Activated naive CD8-positive, alpha-beta T cell treated with anti-CD3 and anti-CD28 coated beads, Interleukin-2, amount 50 U/mL, for 16 hours (primary cell): ENCODE data around the gene TEX44.
A peak's percentile ranks its signal among the peaks of the same experiment; 100 is the strongest.
"Not testable (repeated sequence)": the region's sequence is repeated elsewhere in the genome, so short reads cannot be mapped to it uniquely, and the experiment has no call there.

Experiments
- DNase-seq: peaks from one replicate; pipeline ENCODE4 v3.0.0-alpha.2; 2020; ENCODE audit warnings: low read depth, low spot score

Gene TEX44

DNA sequence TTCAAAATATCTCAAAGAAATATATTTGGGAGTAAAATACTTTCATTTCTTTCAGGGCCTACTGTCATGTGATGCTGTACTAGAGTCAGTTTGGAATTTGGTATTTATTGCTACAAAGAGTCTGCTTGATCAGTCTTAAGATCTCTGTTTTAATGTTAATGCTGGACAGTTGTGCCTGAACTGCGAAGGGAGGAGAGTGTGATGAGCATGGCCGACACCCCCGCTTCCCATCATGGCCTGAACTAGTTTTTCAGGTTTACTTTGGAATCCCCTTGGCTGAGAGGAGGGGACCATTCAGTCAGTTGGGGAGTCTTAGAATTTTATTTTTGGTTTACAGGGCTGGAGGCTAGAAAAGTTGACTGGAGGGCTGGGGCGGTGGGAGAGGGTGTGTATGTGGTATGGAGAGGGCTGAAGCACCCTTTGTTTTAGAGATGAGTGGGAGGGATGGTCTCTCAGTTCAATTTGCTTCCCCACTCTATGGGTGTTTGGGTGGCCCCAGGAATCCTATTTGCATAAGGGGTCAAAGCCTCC lies 20.9 kb upstream of the TEX44 start:
- DNase-seq, result no peak

DNA sequence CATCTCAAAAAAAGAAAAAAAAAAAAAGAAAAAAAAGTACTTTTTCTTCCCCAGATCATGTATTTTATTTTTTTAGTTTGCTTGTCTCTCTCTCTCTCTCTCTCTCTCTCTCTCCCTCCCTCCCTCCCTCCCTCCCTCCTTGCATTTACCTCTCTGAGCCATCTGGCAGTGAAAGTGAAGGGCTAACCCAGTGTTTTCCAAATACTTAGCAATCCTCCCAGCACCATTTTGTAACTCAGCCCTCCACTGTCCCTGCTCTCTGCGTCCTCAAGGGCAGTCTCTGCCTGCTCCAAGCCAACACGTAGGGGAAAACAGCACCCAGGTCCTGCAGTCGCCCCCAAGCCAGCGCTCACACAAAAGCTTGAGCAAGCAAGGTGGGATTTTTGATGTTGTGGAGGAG lies 19.6 kb upstream of the TEX44 start:
- DNase-seq, result no peak

GRCh38 chr2:231573698-231574421 lies 18.8 kb upstream of the TEX44 start:
- no peak for DNase-seq

GRCh38 chr2:231575612-231576256 lies 16.9 kb upstream of the TEX44 start:
- no peak for DNase-seq

GRCh38 chr2:231576465-231576864 lies 16.2 kb upstream of the TEX44 start:
- no peak for DNase-seq

DNA sequence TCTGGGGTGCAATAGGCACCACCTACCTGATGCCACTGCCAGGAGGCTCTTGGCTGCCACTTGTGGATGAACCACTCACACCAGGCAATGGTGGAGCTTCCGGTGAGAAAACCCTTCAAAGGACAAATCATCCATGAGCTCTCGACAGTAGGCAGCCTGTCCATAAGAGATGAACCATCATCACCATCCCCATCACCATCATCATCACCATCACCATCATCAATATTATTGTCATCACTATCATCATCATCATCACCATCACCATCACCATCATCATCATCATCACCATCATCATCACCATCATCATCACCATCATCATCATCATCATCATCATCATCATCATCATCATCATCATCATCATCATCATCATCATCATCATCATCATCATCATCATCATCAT lies 14.0 kb upstream of the TEX44 start:
- not testable (repeated sequence) for DNase-seq

GRCh38 chr2:231579560-231579959 lies 13.1 kb upstream of the TEX44 start:
- no peak for DNase-seq

DNA sequence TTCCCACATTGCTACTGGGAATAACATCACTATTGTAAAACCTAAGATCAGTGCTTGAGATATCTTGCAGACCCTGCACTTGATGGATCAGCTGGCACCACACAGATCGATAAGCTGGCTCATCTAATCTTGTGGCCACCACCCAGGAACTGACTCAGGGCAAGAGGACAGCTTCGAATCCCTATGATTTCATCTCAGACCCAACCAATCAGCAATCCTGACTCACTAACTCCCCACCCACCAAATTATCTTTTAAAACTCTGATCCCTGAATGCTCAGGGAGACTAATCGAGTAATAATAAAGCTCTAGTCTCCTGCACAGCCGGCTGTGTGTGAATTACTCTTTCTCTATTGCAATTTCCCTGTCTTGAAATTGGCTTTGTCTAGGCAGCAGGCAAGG lies 11.3 kb upstream of the TEX44 start:
- DNase-seq, result no peak

DNA sequence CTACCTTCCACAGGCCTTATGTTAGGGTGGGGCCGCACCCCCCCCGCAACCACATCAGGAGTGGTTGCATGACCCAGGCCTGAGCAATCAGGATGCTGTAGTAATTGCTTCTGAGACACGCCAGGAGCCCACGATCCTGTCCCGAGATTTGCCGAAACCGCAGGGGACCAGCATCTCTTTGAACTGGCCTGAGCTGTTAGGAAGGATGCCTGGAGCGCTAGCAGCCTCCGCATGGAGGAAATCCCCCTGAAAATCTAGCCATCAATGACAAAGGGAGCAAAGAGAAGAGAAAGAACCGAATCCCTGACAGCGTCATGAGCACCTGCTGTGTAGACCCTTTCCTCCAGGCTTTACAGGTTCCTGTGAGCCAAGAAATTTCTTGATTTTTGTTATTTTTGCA lies 8.7 kb upstream of the TEX44 start:
- DNase-seq, result no peak

GRCh38 chr2:231587744-231588143 lies 4.9 kb upstream of the TEX44 start:
- DNase-seq, result not testable (repeated sequence)

DNA sequence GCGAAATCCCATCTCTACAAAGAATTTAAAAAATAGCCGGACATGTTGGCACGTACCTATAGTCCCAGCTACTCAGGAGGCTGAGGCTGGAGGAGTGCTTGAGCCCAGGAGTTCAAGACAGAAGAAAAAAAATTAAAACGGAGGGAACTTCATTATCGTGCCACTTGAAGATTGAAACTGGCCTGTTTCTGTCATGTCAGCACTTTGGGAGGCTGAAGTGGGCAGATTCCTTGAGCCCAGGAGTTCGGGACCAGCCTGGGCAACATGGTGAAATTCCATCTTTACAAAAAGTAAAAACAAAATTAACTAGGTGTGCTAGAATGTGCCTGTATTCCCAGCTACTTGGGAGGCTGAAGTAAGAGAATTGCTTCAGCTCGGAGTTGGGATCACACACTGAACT lies 3.0 kb upstream of the TEX44 start:
- DNase-seq, result no peak

DNA sequence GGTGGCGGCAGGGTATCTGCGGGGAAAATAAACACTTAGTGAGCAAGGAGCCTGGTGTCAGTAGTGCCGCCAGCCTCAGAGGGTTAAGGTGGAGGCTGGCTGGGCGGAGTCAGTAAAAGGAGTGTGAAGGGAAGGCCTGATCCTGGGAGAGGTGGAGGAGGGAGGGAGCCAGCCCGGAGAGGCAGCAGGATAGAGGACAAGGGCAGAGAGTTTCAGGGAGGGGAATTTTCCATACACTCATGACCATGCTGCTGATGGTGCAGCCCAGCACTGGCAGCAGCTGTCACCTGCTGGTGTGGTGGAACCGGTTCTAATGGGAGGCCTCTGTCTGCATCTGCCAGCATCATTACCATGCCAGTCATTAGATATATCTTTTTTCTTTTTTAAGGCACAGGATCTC lies 2.0 kb upstream of the TEX44 start:
- no peak for DNase-seq

- no peak for DNase-seq
These were observed 1.0 kb downstream of the TEX44 start for GRCh38 chr2:231593666-231594065.

GRCh38 chr2:231597014-231597611 lies 4.4 kb downstream of the TEX44 start:
- DNase-seq, result no peak

DNA sequence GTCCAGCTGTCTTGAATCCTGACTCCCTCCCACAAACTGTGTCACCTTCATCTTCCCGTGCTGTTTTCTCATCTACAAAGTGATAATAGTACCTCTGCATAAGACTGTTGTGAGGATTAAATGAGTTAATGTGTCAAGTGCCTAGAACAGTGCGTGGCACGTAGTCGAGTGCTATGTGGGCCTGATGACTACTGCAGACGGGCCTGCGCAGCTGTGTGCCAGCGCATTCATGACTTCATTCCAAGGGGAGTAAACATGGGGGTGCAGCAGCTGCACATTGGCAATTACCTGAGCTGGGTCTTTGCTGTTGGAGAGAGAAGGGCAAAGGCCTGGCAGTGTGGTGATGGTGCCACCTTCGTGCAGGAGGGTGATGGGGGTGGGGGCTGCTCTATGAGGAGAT lies 5.0 kb downstream of the TEX44 start:
- DNase-seq, result no peak

GRCh38 chr2:231600619-231601355 lies 8.1 kb downstream of the TEX44 start:
- no peak for DNase-seq

DNA sequence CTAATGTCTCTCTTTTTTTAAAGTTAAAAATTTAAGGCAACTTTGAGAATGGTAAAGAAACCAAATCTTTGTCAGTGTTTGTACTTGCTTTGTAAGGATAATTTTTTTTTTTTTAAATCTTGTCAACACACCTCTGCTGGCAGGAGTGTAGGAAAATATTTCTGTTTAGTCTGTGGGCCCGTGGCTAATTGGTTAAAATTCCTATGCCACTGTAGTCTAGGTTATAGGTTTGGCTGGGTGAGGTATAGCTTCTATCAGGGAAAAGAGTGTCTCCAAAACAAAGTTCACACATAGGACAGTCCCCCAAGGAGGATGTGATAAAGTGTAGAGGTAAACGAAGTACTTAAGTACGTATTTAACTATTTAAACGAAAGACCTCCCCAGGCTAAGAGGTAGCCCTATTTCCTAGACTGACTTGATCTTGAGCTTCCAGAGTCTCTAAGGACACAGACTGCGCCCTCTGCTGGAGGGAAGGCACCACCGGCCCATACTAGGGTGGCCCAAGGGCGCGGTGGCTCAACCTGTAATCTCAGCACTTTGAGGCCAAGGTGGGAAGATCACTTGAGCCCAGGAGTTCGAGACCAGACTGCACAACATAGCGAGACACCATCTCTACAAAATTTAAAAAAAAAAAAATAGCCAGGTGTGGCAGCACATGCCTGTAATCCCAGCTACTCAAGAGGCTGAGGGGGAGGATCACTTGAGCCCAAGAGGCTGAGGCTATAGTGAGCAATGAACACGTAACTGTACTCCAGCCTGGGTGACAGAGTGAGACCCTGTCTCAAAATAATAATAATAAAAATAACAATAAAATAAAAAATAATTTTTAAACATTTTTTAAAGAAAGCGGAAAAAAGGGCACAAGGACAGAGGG lies 8.9 kb downstream of the TEX44 start:
- peak; percentile 70 for DNase-seq

DNA sequence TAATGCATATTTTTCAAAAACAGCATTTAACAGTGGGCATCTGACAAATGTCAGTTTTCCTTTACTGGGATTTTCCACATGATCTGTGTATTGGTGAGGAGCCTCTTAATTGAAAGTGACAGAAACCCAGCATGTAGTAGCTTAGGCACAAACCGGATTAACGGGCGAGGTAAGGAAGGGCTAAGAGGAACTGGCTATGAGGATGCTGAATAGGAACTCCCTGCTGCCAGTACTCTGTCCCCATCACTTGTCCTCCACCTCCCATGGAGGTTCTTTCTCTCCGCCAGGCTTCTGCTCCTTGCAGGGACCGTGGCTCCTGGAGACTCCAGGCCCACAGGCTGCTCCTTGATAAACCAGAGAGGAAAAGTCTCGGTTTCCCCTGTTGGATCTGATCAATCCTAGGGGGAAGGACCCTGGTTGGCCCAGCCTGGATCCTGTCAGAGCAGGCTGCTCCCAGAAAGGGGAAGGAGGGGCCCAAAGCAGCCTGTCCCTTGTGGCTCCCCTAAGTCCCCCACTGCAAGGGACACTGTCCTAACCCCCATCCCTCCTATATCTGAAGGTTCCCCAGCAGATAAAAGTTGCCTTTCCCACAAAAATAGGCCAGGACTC lies 10.3 kb downstream of the TEX44 start:
- DNase-seq, result no peak

DNA sequence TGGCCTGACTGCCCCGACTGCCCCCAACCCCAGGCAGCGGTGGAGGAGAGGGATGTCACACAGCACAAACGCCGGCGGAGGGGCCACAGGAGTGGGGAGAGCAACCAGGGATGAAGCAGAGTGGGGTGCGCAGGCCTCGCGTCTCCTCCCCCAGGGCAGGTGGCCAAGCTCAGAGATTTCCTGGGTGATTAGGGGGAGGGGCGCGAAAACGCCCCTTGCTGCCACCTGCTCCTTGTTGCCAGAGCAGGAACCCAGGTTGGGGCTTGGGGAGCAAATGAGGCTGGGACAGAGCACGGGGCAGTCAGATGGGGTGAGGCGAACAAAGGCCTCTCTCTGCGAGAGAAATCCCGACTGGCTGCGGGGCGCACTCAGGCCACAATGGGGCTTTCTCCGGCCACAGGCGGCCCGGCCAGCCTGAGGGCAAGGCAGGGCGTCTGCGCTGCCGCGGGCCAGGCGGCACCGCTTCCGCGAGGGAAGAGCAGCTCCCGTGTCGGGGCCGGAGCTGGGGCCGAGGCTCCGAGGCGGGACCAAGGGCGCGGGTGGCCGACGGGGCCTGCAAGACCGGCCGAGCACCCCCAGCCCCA lies 11.5 kb downstream of the TEX44 start:
- DNase-seq, result no peak
